ENCODE results near the gene COPA. TPM values are rescaled to one million over a fixed set of nuclear protein-coding genes. Genes with fewer than 3 reads are reported as not detected.

Gene COPA
- total RNA-seq, 2 donors from 2014 or later = 123 to 129 TPM

DNA sequence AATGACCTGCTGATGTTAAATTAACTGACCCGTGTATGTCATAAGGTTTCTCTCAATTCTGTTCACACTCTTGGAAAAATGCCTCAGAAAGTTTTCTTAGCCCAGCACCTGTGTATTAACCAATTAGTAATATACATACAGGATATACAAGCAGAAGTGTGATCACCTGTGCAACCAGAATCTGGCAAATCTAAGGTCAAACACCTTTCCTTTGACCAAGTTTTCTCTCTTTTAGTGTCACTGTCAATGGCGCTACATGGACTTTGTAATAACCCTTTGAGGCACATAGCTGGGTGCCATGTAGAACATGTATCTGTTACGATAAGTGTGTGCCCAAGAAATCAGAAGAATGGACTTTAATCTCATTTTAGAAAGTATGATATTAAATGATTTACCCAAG, 1.2 kb upstream of the COPA start:
- DNase-seq (ENCODE audit: low spot score) = no peak
- Histone ChIP-seq H3K27ac (no peak overlapping the region), H3K4me1 (replicated peaks) (peaks cover 4% of the 10 kb centered on the region), H3K9me3 (no peaks in the 10 kb centered on the region), H3K36me3 (peaks cover 0 to 4% of the 10 kb centered on the region in 2 donors), H3K4me3 (peak overlapping the region; percentile 88 to 90), H3K27me3 (replicated peaks; ENCODE audit: insufficient read depth) (no peaks in the 10 kb centered on the region)
- intact Hi-C loops (cut with DNase I) = no loop called here
- TF ChIP-seq POLR2AphosphoS5 (IDR thresholded peaks at IDR 0.05) (no peak), POLR2A (IDR thresholded peaks at IDR 0.05) (no peak)
- TF ChIP-seq, protein P1, sequence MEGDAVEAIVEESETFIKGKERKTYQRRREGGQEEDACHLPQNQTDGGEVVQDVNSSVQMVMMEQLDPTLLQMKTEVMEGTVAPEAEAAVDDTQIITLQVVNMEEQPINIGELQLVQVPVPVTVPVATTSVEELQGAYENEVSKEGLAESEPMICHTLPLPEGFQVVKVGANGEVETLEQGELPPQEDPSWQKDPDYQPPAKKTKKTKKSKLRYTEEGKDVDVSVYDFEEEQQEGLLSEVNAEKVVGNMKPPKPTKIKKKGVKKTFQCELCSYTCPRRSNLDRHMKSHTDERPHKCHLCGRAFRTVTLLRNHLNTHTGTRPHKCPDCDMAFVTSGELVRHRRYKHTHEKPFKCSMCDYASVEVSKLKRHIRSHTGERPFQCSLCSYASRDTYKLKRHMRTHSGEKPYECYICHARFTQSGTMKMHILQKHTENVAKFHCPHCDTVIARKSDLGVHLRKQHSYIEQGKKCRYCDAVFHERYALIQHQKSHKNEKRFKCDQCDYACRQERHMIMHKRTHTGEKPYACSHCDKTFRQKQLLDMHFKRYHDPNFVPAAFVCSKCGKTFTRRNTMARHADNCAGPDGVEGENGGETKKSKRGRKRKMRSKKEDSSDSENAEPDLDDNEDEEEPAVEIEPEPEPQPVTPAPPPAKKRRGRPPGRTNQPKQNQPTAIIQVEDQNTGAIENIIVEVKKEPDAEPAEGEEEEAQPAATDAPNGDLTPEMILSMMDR (IDR thresholded peaks at IDR 0.05) = no peak
- 85% methylated on average over 3 of the region's 3 CpGs for WGBS

DNA sequence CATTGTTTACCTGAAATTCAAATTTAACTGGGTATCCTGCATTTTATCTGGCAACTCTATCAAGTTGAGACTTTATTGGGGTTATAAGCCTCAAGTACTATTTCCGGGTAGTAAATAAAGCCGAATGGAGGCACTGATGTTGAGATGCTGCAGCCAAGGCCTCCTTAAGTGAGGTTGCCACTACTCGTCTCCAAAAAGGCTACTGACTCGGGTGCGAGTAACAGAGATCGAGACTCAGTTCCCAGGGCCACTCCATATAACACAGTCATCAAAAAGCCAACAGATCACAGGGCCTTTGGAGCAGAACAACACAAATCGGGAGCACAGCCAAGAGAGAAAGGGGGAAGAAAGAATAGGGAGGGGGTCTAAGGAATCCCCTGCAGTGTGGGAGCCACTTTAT, 524 bp downstream of the COPA start:
- H3K4me3 ChIP-seq = peak overlapping the region; percentile 88 to 90
- H3K27ac ChIP-seq = peak overlapping the region; percentile 89 to 90
- peaks cover 4% of the 10 kb centered on the region for H3K4me1 ChIP-seq (replicated peaks)
- no peaks in the 10 kb centered on the region for H3K9me3 ChIP-seq
- no peak for DNase-seq (ENCODE audit: low spot score)
- no peaks in the 10 kb centered on the region for H3K27me3 ChIP-seq (replicated peaks; ENCODE audit: insufficient read depth)
- 0% methylated on average over 7 of the region's 7 CpGs for WGBS
- TF ChIP-seq, protein P1 (IDR thresholded peaks at IDR 0.05) = no peak
- intact Hi-C loops (cut with DNase I) = no loop called here
- peaks cover 0 to 4% of the 10 kb centered on the region in 2 donors for H3K36me3 ChIP-seq

DNA sequence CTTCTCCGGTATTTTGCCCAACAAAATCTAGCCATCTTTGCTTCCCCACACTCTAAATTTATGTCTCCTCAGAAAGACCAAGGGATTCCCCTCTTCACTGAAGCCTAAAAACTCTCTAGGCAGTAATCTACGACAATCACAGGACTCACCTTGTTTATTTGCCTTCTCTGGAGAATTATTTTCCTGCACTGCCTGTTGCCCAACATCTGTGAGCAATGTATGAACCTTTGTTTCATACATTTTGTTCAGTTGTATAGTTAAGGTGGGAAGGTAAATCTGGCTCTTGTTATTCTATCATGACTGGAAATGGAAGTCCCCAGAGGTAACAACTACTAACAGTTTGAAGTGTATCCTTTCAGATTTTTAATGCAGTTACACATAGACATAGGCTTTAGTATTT, 2.2 kb downstream of the COPA start:
- Histone ChIP-seq H3K9me3 (no peaks in the 10 kb centered on the region), H3K27ac (no peak overlapping the region), H3K4me3 (no peak overlapping the region), H3K27me3 (replicated peaks; ENCODE audit: insufficient read depth) (no peaks in the 10 kb centered on the region), H3K4me1 (replicated peaks) (peaks cover 4% of the 10 kb centered on the region), H3K36me3 (peaks cover 0 to 4% of the 10 kb centered on the region in 2 donors)
- 66% methylated on average over 2 of the region's 2 CpGs for WGBS
- intact Hi-C loops (cut with DNase I) = no loop called here
- TF ChIP-seq POLR2AphosphoS5 (IDR thresholded peaks at IDR 0.05) (no peak), POLR2A (IDR thresholded peaks at IDR 0.05) (no peak)
- TF ChIP-seq, protein P1 (IDR thresholded peaks at IDR 0.05) = no peak
- DNase-seq (ENCODE audit: low spot score) = no peak

DNA sequence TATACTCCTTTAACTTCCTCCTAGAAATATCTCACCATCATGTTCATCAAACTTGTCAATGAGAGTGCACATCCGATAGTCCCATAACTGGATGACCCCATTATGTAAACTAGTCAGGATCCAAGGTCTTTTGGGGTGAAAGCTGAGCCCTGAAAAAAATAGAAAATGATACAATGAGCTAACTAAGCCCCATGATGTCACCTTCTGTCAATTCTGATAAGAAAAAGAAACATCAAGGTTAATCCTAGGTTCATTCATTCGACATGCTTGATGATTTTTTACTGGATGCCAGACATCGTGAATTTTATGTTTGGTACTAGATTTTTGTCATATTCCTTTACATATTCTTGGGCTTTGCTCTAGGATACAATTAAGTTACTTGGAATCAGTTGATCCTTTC, 2.9 kb downstream of the COPA start:
- 78% methylated on average over 3 of the region's 3 CpGs for WGBS
- no peaks in the 10 kb centered on the region for H3K27me3 ChIP-seq (replicated peaks; ENCODE audit: insufficient read depth)
- TF ChIP-seq POLR2AphosphoS5 (IDR thresholded peaks at IDR 0.05) = no peak
- no peak for TF ChIP-seq POLR2A (IDR thresholded peaks at IDR 0.05)
- TF ChIP-seq, protein P1 (IDR thresholded peaks at IDR 0.05) = no peak
- no peak for DNase-seq (ENCODE audit: low spot score)
- H3K4me3 ChIP-seq = no peak overlapping the region
- no peaks in the 10 kb centered on the region for H3K9me3 ChIP-seq
- H3K36me3 ChIP-seq = peaks cover 0 to 4% of the 10 kb centered on the region in 2 donors
- intact Hi-C loops (cut with DNase I) = no loop called here
- H3K27ac ChIP-seq = no peak overlapping the region
- H3K4me1 ChIP-seq (replicated peaks) = peaks cover 4% of the 10 kb centered on the region

DNA sequence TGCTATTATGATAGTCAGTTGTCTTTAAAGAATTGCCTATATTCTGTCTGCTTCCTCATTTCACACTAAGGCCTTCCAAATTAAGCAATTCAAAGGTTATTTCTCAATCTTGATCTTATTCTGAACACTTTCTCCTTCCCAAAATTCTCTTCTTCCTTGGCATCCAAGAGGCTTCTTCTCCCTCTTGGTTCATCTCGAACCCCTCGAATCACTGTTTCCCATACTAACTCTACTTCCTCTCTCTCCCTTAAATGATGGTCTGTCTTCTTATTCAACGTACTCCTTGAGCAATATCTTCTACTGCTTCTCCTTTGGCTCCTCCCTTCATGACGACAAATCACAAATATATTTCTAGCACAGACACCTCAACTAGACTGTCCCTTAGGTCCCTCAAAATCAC, 4.5 kb downstream of the COPA start:
- Histone ChIP-seq H3K27me3 (replicated peaks; ENCODE audit: insufficient read depth) (no peaks in the 10 kb centered on the region), H3K36me3 (peaks cover 0 to 4% of the 10 kb centered on the region in 2 donors), H3K9me3 (no peaks in the 10 kb centered on the region), H3K4me1 (replicated peaks) (peaks cover 4% of the 10 kb centered on the region), H3K27ac (no peak overlapping the region), H3K4me3 (no peak overlapping the region)
- TF ChIP-seq, protein P1 (IDR thresholded peaks at IDR 0.05) = no peak
- TF ChIP-seq POLR2AphosphoS5 (IDR thresholded peaks at IDR 0.05) = no peak
- no peak for TF ChIP-seq POLR2A (IDR thresholded peaks at IDR 0.05)
- intact Hi-C loops (cut with DNase I) = no loop called here
- 90% methylated on average over 4 of the region's 4 CpGs for WGBS
- DNase-seq (ENCODE audit: low spot score) = no peak
